Panc1 (cell line): ENCODE data around the gene ADH1A.

ENCODE experiments used
- CTCF ChIP-seq: fragments of 450-650 bp; IDR thresholded peaks from 2 replicates; pipeline ENCODE4 v1.5.1; 2017; ENCODE audit warnings: mild to moderate bottlenecking
- POLR2AphosphoS5 ChIP-seq: IDR thresholded peaks from 2 replicates; pipeline ENCODE4 v1.6.1; 2012; ENCODE audit warnings: mild to moderate bottlenecking, low read depth, low read length, moderate library complexity
- REST ChIP-seq, 2 experiments: IDR thresholded peaks; 2 replicates each; pipeline ENCODE4 v1.6.1; 2011 to 2012; ENCODE audit warnings: low read depth in 2 of 2, control low read depth in 1 of 2, low read length in 1 of 2, mild to moderate bottlenecking in 1 of 2, moderate library complexity in 1 of 2; ENCODE audit not compliant: insufficient read depth in 1 of 2
- SIN3A ChIP-seq: IDR thresholded peaks from 2 replicates; pipeline ENCODE4 v1.6.1; 2012; ENCODE audit warnings: low read depth, mild to moderate bottlenecking, low read length, moderate library complexity, borderline replicate concordance; ENCODE audit not compliant: insufficient read depth

- TF ChIP-seq CTCF: no peak
- no peak for TF ChIP-seq SIN3A
- TF ChIP-seq POLR2AphosphoS5: no peak
- no peak for TF ChIP-seq REST (IDR thresholded peaks at IDR 0.05; ENCODE audit: insufficient read depth in 1 of 2, low read depth in 2 of 2, low read length in 1 of 2)
Observed at GRCh38 chr4:99324979-99325378, 34.2 kb upstream of the ADH1A start.
